ENCODE measurements around the gene GRIK2. TPM values are rescaled to one million over a fixed set of nuclear protein-coding genes. Genes with fewer than 3 reads are reported as not detected.

GRIK2 gene
- total RNA-seq, 1 donor from 2014 or later, result not detected

- intact Hi-C loops (cut with micrococcal nuclease), result no loop called here
Measured at GRCh38 chr6:101705866-101706265, 312.4 kb downstream of the GRIK2 start.

DNA sequence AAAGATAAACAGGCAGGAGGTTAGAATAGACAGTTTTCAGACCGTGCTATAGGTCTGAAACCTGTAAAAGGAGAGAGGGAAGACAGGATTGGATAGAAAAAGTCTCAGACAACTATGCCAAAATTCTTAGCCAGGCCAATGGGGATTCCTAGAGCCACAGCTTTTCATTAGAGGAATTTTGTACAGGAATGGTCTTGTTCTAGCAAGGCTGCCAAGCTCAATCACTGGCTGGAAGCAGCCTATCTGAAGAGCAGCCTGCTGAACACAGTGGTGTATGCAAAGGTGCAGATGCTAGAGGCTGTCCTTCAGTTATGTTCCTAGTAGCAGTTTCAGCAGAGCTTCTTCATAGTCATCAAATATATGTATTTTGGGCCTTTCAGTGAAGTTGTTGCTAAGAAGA is 313.1 kb downstream of the GRIK2 start:
- intact Hi-C loops (cut with micrococcal nuclease), result no loop called here

- intact Hi-C loops (cut with micrococcal nuclease), result no loop called here
Measured at GRCh38 chr6:101711518-101711917, 318.0 kb downstream of the GRIK2 start.

- intact Hi-C loops (cut with micrococcal nuclease), result no loop called here
Measured at GRCh38 chr6:101716387-101716786, 322.9 kb downstream of the GRIK2 start.

GRCh38 chr6:101716810-101717209 is 323.3 kb downstream of the GRIK2 start:
- intact Hi-C loops (cut with micrococcal nuclease), result no loop called here

DNA sequence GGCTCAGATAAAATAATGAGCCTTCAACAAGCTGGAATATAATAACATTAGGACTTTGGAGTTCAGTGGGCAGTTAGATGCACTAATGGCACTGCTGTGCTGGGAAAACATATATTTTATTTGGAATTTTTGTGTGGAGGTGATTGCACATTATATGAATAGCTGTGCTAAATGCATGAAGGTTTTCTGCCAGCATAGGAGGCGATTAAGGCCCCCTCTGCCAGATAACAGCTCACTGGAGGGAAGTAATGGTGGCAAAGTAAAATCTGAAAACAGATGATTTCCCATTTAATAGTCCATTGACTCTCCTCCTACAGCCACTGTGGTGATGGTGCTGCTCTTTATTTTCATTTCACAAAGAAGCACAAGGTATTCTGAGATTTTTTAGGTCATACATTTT is 326.0 kb downstream of the GRIK2 start:
- intact Hi-C loops (cut with micrococcal nuclease), result no loop called here

GRCh38 chr6:101722471-101722870 is 329.0 kb downstream of the GRIK2 start:
- intact Hi-C loops (cut with micrococcal nuclease), result no loop called here

DNA sequence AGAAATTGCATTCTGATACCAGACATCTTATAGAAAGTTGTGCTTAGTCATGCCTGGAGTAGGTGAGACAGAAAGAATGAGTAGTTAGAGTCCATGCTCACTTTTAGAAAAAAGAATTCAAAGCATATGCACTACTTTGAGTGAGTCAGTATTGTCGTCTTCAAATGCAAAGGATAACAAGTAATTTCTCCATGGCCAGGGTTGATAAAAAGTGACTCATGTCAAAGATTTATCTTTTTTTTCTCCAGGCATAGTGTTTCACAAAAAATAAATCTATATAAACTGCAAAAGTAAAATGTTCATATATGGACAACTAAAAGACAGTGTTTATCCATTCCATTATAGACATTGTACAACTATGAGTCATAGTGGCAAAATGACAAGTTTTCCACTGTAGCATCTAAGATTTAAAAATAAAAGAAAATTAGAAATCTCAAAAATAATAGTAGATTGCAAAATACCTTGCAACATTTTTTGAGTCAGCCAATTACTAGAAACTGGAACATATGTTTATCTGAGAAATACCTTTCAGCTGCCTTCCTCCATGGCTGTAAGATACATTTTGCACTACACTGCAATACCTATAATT is 329.6 kb downstream of the GRIK2 start:
- intact Hi-C loops (cut with micrococcal nuclease), result no loop called here

GRCh38 chr6:101728388-101728787 is 334.9 kb downstream of the GRIK2 start:
- intact Hi-C loops (cut with micrococcal nuclease), result no loop called here

DNA sequence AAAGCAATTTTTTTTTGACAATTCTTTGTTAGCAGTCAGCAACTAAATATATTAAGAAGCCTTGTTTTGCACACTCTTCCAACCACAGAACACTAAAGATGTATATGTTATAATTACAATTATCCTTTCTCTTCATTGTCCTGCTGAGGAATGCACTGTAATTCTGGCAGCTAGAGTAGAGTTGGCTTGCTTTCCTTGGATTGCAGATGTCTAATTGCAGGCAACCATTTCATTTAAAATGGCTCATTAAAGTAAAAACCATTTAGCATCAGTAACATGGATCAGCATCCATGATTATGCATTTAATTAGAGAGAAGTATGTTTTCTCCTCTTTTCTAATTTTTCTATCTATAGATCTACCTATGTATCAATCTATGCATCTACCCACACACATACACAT is 335.4 kb downstream of the GRIK2 start:
- intact Hi-C loops (cut with micrococcal nuclease), result no loop called here

DNA sequence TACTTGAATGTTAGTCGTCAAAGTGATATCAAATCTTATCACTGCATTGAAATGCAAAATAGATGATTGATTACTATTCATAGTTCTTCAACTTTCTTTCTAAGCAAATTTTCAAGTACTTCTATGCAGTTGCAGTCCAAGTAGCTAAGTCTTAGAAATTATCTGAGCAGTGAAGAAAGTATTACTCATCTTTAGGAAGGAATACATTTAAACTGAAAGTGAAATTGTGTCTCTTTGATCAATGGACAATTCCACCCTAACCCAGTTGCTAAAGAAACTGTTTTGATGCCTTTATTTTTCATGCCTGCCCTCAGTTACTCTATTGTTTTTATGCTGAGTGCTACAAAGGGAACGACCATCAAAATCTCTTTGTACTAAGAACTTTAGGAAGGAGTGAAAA is 337.4 kb downstream of the GRIK2 start:
- intact Hi-C loops (cut with micrococcal nuclease), result no loop called here

- intact Hi-C loops (cut with micrococcal nuclease), result no loop called here
Measured at GRCh38 chr6:101733899-101734298, 340.4 kb downstream of the GRIK2 start.

DNA sequence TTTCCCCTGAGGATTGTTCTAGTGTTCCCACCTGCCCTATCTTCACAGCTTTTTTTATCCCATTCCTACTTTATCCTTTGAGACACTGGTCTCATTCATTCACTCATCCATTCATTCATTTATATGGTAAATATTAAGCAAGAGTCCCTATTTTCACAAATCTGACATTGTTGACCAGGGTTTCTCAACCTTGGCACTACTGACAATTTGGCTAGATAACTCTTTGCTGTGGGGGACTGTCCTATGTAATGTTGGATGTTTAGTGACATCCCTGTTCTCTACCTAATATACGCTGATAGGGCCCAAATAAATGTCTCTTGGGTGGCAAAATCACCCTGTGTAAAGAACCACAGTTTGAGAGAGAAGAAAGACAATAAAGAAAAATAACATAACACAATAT is 345.0 kb downstream of the GRIK2 start:
- intact Hi-C loops (cut with micrococcal nuclease), result no loop called here

DNA sequence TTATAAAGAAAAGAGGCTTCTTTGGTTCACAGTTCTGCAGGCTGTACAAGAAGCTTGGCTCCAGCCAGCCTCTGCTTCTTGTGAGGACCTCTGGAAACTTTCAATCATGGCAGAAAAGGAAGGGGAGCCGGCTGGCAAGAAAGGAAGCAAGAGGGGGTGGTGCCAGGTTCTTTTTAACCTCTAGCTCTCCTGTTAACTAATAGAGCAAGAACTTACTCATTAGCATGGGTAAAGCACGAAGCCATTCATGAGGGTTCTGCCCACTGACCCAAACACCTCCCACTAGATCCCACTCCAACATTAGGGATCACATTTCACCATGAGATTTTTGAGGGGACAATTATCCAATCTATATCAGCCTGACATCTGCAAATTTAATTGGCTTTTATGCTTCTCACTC is 347.1 kb downstream of the GRIK2 start:
- intact Hi-C loops (cut with micrococcal nuclease), result no loop called here

DNA sequence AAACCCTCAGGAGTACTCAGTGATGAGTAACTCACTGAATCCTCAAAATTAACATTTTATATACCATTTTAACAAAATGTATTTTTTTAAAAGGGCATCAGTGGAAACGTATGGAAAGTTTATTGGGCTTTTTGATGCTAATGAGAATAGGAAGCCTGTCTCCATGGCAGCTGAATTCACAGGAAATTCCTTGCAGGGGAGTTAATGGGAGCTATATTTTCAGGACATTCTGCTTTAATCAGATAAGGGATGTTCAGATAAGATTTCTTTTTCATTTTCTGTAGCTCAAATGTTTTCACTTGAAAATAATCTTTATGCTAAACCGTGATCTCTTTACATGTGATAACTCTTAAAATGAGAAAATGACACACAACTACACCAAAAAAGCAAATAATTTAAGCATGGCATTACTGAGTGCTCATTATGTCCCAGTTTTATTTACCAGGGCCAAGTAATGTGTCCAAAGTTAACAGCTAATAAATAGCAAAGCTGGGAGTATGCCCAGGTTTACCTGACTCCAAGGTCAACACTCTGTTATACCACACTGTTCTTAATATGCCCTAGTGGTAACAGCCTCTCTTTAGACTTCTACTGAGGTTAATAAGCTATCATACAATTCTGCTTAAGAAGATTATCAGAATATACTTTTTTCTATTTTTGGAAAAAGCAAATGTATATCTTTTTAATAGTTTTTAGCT is 348.1 kb downstream of the GRIK2 start:
- intact Hi-C loops (cut with micrococcal nuclease), result no loop called here

DNA sequence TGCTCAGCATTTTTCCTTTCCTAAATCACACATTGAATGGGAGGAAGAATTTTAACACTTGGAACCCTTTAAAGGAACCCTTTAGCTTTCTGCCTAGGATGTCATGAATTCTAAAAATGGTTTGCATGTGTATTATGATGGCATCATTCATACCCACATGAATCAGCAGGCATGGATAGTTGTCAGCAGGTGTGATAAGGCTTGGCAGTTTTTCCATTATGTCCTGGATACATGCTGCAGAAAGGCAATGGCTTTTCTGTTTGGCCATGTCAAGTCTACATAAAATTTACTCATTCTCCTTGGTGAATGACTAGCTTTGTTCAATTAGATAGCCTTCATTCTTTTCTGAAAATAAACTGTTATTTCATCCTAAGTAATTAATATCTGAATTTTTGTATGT is 353.7 kb downstream of the GRIK2 start:
- intact Hi-C loops (cut with micrococcal nuclease), result no loop called here

DNA sequence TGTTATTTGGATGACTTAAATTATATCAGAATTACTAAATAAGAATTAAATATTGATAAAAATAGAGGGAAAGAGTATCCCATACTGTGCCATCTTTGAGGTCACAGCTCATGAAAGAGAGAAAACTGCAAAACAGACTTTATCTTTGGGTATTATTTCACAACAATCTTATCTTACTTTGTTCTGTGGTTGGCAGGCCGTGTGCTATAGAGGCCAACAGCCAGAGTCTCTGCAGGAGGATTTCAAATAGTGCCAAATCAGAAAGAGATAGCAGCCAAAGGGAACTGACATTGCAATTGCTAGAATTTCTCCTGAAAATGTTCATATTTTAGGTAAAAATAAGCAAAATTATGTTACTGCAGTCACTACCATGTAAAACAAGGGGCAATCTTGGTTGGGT is 354.2 kb downstream of the GRIK2 start:
- intact Hi-C loops (cut with micrococcal nuclease), result no loop called here

GRCh38 chr6:101755931-101756330 is 362.4 kb downstream of the GRIK2 start:
- intact Hi-C loops (cut with micrococcal nuclease), result no loop called here

DNA sequence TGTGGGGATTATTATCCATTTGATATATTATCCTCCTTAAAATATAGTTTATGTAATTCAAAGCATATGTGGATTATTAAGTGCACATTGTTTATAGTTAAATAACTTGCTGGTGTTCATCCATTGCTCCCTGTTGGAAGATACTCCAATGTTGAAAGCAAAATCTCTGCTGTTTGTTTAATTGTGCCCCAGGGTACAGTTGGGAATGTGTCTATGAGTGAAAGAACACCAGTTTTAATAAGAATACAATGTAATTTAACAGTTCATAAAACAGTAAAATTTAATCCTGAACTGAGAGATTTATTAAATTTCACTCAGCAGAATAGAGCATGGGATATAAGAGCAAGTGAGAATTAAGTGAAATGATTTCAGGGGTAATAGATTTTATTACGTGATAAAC is 364.9 kb downstream of the GRIK2 start:
- intact Hi-C loops (cut with micrococcal nuclease), result no loop called here

GRCh38 chr6:101760843-101761621 is 367.5 kb downstream of the GRIK2 start:
- intact Hi-C loops (cut with micrococcal nuclease), result no loop called here

- intact Hi-C loops (cut with micrococcal nuclease), result no loop called here
Measured at GRCh38 chr6:101762851-101763250, 369.3 kb downstream of the GRIK2 start.

GRCh38 chr6:101765281-101765680 is 371.8 kb downstream of the GRIK2 start:
- intact Hi-C loops (cut with micrococcal nuclease), result no loop called here

GRCh38 chr6:101770116-101770515 is 376.6 kb downstream of the GRIK2 start:
- intact Hi-C loops (cut with micrococcal nuclease), result no loop called here
